LoVo (cell line): ENCODE data around the gene CFAP43.

Source experiments
- DNase-seq: peaks from one replicate; pipeline ENCODE4 v3.0.0-alpha.2; 2016; ENCODE audit warnings: low spot score

The CFAP43 gene

DNA sequence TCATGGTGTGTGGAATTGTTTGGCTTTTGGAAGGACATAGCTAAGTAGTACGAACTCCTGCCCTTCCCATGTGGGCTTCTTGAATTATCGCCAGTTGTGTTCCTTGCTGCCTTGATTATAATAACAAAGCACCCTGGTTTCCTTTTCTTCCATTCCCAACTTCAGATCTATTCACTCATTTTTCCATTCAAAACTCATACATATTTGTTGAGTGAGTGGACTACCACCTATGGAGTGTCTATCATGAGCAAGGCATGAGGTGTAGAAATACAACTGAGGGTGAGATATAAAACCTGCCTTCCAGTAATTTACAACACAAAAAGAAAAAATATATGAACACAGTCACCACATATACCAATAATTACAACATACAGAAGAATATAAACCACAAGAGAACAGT, 141.6 kb downstream of the CFAP43 start:
- no peak for DNase-seq

DNA sequence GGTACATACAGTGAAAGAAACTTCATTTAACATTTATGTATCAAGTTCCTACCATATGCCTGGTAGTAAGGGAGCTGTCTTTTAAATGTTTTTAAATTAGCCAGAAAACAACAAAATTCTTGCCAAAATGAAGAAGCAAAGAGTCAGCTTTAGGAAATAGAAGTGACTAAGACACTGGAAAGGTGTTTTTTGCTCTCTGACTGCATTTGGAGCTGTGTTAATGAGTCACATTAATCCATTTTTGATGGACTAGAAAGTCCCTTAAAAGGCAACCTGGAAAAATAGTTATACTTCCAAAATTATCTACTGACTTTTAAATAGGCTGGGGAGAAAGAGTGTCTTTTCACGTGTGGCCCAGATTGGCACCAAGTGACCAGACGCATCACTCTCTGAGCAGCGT, 142.5 kb downstream of the CFAP43 start:
- DNase-seq = no peak

GRCh38 chr10:104088239-104088638, 143.9 kb downstream of the CFAP43 start:
- no peak for DNase-seq

- DNase-seq = peak; percentile 76
Measured at GRCh38 chr10:104085801-104086400, 146.3 kb downstream of the CFAP43 start, which contains the start of gene COL17A1. Gene COL17A1 (minus strand): TSS chr10:104085880. CDS start chr10:104080673, 5,207 bp downstream.

- no peak for DNase-seq
Measured at GRCh38 chr10:104084482-104085142, 147.6 kb downstream of the CFAP43 start.

DNA sequence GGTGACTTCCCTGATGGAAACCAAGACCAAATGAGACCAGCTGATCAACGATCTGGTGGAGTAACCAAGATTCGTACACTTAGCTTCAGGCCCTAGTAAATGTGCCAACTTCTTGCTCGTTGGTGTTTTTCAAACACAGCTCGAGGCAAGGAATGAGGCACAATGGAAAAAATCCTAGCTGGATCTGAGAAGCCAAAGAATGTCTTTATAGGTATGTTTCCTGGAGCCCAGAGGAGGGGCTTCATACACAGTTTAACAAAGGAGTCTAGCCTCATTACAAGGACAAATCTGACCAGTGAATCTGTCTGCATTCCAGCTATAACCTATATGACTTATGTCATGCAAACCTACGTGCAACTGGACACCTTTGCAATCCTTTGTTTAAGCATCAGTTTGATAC, 150.2 kb downstream of the CFAP43 start:
- no peak for DNase-seq

DNA sequence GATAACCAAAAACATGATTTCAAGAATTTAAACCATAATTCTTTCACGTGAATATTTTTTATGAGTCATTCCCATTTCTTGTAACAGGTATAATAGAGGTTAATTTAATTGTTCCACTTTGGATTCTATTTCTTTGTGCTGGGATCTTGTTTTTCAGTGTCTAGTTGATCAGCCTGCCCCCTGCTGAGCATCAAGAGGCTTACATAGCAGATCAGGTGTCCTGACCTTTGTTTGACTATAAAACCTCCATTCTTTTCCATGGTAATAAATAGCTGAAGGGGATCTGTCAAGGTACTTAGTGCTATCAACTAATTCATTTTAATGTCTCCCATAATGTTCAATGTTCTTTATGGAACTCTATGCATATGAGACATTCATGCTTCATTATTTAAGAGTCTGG, 151.4 kb downstream of the CFAP43 start:
- peak; percentile 38 for DNase-seq
